ENCODE measurements around the gene ALAS2. TPM values are rescaled to one million over a fixed set of nuclear protein-coding genes. Genes with fewer than 3 reads are reported as not detected.

ALAS2 gene
- polyA plus RNA-seq, 4 donors, result 0.30 to 4.3 (median 3.7) TPM; not detected in 1

GRCh38 chrX:54978448-54978847 is 52.3 kb downstream of the ALAS2 start:
- Histone ChIP-seq H3K36me3 (ENCODE audit: control insufficient read depth in 3 of 3, insufficient read depth in 2 of 3, low read depth in 1 of 3, low read length in 3 of 3) (no peaks in the 10 kb centered on the region), H3K27ac (ENCODE audit: low read depth in 1 of 3, low read length in 2 of 3) (no peak overlapping the region), H3K9me3 (ENCODE audit: control insufficient read depth in 2 of 2, insufficient read depth in 1 of 2, low read depth in 1 of 2, low read length in 1 of 2) (no peaks in the 10 kb centered on the region), H3K27me3 (ENCODE audit: control insufficient read depth in 3 of 3, insufficient read depth in 3 of 3, low read length in 3 of 3) (no peaks in the 10 kb centered on the region), H3K4me3 (ENCODE audit: low read depth in 1 of 3, low read length in 3 of 3) (no peak overlapping the region), H3K4me1 (ENCODE audit: control insufficient read depth in 3 of 3, insufficient read depth in 2 of 3, low read depth in 1 of 3, low read length in 2 of 3) (no peaks in the 10 kb centered on the region)
- FAIRE-seq (no peak), DNase-seq (no peak)

GRCh38 chrX:54977387-54977786 is 53.4 kb downstream of the ALAS2 start:
- FAIRE-seq (no peak), DNase-seq (no peak)
- H3K9me3 ChIP-seq (ENCODE audit: control insufficient read depth in 2 of 2, insufficient read depth in 1 of 2, low read depth in 1 of 2, low read length in 1 of 2), result no peaks in the 10 kb centered on the region
- WGBS, 3 donors, result 66 to 84% (median 74%) methylated on average over 4 of the region's 4 CpGs
- no peaks in the 10 kb centered on the region for H3K36me3 ChIP-seq (ENCODE audit: control insufficient read depth in 3 of 3, insufficient read depth in 2 of 3, low read depth in 1 of 3, low read length in 3 of 3)
- H3K4me3 ChIP-seq (ENCODE audit: low read depth in 1 of 3, low read length in 3 of 3), result no peak overlapping the region
- H3K4me1 ChIP-seq (ENCODE audit: control insufficient read depth in 3 of 3, insufficient read depth in 2 of 3, low read depth in 1 of 3, low read length in 2 of 3), result no peaks in the 10 kb centered on the region
- no peak overlapping the region for H3K27ac ChIP-seq (ENCODE audit: low read depth in 1 of 3, low read length in 2 of 3)
- H3K27me3 ChIP-seq (ENCODE audit: control insufficient read depth in 3 of 3, insufficient read depth in 3 of 3, low read length in 3 of 3), result no peaks in the 10 kb centered on the region

GRCh38 chrX:54964766-54965497 is 65.8 kb downstream of the ALAS2 start:
- Histone ChIP-seq H3K9me3 (ENCODE audit: control insufficient read depth in 2 of 2, insufficient read depth in 1 of 2, low read depth in 1 of 2, low read length in 1 of 2) (no peaks in the 10 kb centered on the region), H3K4me3 (ENCODE audit: low read depth in 1 of 3, low read length in 3 of 3) (no peak overlapping the region), H3K27me3 (ENCODE audit: control insufficient read depth in 3 of 3, insufficient read depth in 3 of 3, low read length in 3 of 3) (no peaks in the 10 kb centered on the region), H3K4me1 (ENCODE audit: control insufficient read depth in 3 of 3, insufficient read depth in 2 of 3, low read depth in 1 of 3, low read length in 2 of 3) (no peaks in the 10 kb centered on the region), H3K27ac (ENCODE audit: low read depth in 1 of 3, low read length in 2 of 3) (no peak overlapping the region), H3K36me3 (ENCODE audit: control insufficient read depth in 3 of 3, insufficient read depth in 2 of 3, low read depth in 1 of 3, low read length in 3 of 3) (no peaks in the 10 kb centered on the region)
- DNase-seq (no peak), FAIRE-seq (no peak)
- WGBS, 3 donors, result 57 to 73% (median 64%) methylated on average over 4 of the region's 4 CpGs

- H3K4me3 ChIP-seq (ENCODE audit: low read depth in 1 of 3, low read length in 3 of 3), result no peak overlapping the region
- H3K27me3 ChIP-seq (ENCODE audit: control insufficient read depth in 3 of 3, insufficient read depth in 3 of 3, low read length in 3 of 3), result no peaks in the 10 kb centered on the region
- no peaks in the 10 kb centered on the region for H3K9me3 ChIP-seq (ENCODE audit: control insufficient read depth in 2 of 2, insufficient read depth in 1 of 2, low read depth in 1 of 2, low read length in 1 of 2)
- 64 to 96% (median 70%) methylated on average over 1 of the region's 1 CpG for WGBS, 3 donors
- FAIRE-seq (no peak), DNase-seq (no peak)
- H3K4me1 ChIP-seq (ENCODE audit: control insufficient read depth in 3 of 3, insufficient read depth in 2 of 3, low read depth in 1 of 3, low read length in 2 of 3), result no peaks in the 10 kb centered on the region
- H3K36me3 ChIP-seq (ENCODE audit: control insufficient read depth in 3 of 3, insufficient read depth in 2 of 3, low read depth in 1 of 3, low read length in 3 of 3), result no peaks in the 10 kb centered on the region
- H3K27ac ChIP-seq (ENCODE audit: low read depth in 1 of 3, low read length in 2 of 3), result no peak overlapping the region
Measured at GRCh38 chrX:54961750-54962149, 69.0 kb downstream of the ALAS2 start.

Other genes with a start within 250 kb of the ALAS2 start
- gene ITIH6, start 232.7 kb downstream of the ALAS2 start, polyA plus RNA-seq, result under 1 TPM in 1 of 4 donors, not detected in 3; 0.03 TPM
- 100 to 1,000 TPM in 1 of 4 donors, 10 to 100 TPM in 3; 42.2 to 292 (median 78.8) TPM for gene MAGED2, start 223.2 kb downstream of the ALAS2 start, polyA plus RNA-seq
- gene TRO, start 110.2 kb downstream of the ALAS2 start, polyA plus RNA-seq, result 10 to 100 TPM in 1 of 4 donors, 1 to 10 TPM in 1, under 1 TPM in 1, not detected in 1; 0.81 to 15.7 (median 2.1) TPM
- gene PFKFB1, start 36.8 kb downstream of the ALAS2 start, polyA plus RNA-seq, result under 1 TPM in 2 of 4 donors, not detected in 2; 0.36 to 0.41 TPM
- 10 to 100 TPM; 11.2 to 15.1 (median 14.4) TPM for gene APEX2, start 30.6 kb downstream of the ALAS2 start, polyA plus RNA-seq
- gene PAGE2B, start 44.1 kb upstream of the ALAS2 start, polyA plus RNA-seq, result under 1 TPM in 1 of 4 donors, not detected in 3; 0.24 TPM
- not detected for gene PAGE2, start 58.0 kb upstream of the ALAS2 start, polyA plus RNA-seq
- not detected for gene PAGE5, start 189.4 kb upstream of the ALAS2 start, polyA plus RNA-seq
- gene PAGE3, start 233.9 kb upstream of the ALAS2 start, polyA plus RNA-seq, result under 1 TPM in 1 of 4 donors, not detected in 3; 0.25 TPM